SK-N-SH (cell line): ENCODE measurements around the gene MUTYH.

Source experiments
- CHD2 ChIP-seq: fragments of 150-350 bp; IDR thresholded peaks from 2 replicates; pipeline ENCODE4 v1.6.1; 2018; ENCODE audit warnings: low read length; ENCODE audit not compliant: partially characterized antibody
- CTCF ChIP-seq: fragments of 200-600 bp; sonication (generic); IDR thresholded peaks from 2 replicates; pipeline ENCODE4 v1.6.1; 2017; ENCODE audit warnings: antibody characterized with exemption, mild to moderate bottlenecking, moderate library complexity
- EZH2phosphoT487 ChIP-seq: fragments of 200-600 bp; sonication (generic); IDR thresholded peaks from 2 replicates; pipeline ENCODE4 v1.6.1; 2017; ENCODE audit warnings: low read depth, mixed run types, mild to moderate bottlenecking, antibody characterized with exemption, moderate library complexity, borderline replicate concordance
- POLR2AphosphoS5 ChIP-seq: IDR thresholded peaks from 2 replicates; pipeline ENCODE4 v1.6.1; 2012; ENCODE audit warnings: low read depth, low read length
- RAD21 ChIP-seq: IDR thresholded peaks from 2 replicates; pipeline ENCODE4 v1.6.1; 2012; ENCODE audit warnings: mild to moderate bottlenecking, low read length
- TEAD4 ChIP-seq: IDR thresholded peaks from 2 replicates; pipeline ENCODE4 v1.4.0; 2012; ENCODE audit warnings: mild to moderate bottlenecking, borderline replicate concordance; ENCODE audit not compliant: insufficient read depth
- ZBTB33 ChIP-seq: IDR thresholded peaks from 2 replicates; pipeline ENCODE4 v1.4.0; 2012; ENCODE audit warnings: low read depth, borderline replicate concordance
- TF ChIP-seq, protein P1 (sequence below): fragments of 150-350 bp; IDR thresholded peaks from 2 replicates; pipeline ENCODE4 v1.6.1; 2017; ENCODE audit warnings: antibody characterized with exemption, low read length, low read depth, borderline replicate concordance
- TF ChIP-seq, protein P2 (sequence below): IDR thresholded peaks from 2 replicates; pipeline ENCODE4 v1.4.0; 2012; ENCODE audit warnings: low read depth

GRCh38 chr1:45364294-45364693 lies 24.1 kb upstream of the MUTYH start:
- TF ChIP-seq CTCF, result no peak
- no peak for TF ChIP-seq ZBTB33
- TF ChIP-seq CHD2, result no peak
- TF ChIP-seq EZH2phosphoT487, result no peak
- TF ChIP-seq POLR2AphosphoS5, result no peak
- TF ChIP-seq TEAD4, result no peak
- TF ChIP-seq, protein P1, sequence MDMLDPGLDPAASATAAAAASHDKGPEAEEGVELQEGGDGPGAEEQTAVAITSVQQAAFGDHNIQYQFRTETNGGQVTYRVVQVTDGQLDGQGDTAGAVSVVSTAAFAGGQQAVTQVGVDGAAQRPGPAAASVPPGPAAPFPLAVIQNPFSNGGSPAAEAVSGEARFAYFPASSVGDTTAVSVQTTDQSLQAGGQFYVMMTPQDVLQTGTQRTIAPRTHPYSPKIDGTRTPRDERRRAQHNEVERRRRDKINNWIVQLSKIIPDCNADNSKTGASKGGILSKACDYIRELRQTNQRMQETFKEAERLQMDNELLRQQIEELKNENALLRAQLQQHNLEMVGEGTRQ, result no peak
- TF ChIP-seq, protein P2, sequence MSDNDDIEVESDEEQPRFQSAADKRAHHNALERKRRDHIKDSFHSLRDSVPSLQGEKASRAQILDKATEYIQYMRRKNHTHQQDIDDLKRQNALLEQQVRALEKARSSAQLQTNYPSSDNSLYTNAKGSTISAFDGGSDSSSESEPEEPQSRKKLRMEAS, result no peak
- TF ChIP-seq RAD21, result no peak
